ENCODE data around the gene LRRC38. TPM values are rescaled to one million over a fixed set of nuclear protein-coding genes. Genes with fewer than 3 reads are reported as not detected.
"Not testable (repeated sequence)": the region's sequence is repeated elsewhere in the genome, so short reads cannot be mapped to it uniquely, and the experiment has no call there.

LRRC38 gene, protein sequence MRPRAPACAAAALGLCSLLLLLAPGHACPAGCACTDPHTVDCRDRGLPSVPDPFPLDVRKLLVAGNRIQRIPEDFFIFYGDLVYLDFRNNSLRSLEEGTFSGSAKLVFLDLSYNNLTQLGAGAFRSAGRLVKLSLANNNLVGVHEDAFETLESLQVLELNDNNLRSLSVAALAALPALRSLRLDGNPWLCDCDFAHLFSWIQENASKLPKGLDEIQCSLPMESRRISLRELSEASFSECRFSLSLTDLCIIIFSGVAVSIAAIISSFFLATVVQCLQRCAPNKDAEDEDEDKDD
- not detected in 2 replicates for polyA plus RNA-seq (2014; cell fraction: cytosol; rRNA removed)
- not detected in 2 replicates for polyA plus RNA-seq (2014; cell fraction: nucleus; rRNA removed)

DNA sequence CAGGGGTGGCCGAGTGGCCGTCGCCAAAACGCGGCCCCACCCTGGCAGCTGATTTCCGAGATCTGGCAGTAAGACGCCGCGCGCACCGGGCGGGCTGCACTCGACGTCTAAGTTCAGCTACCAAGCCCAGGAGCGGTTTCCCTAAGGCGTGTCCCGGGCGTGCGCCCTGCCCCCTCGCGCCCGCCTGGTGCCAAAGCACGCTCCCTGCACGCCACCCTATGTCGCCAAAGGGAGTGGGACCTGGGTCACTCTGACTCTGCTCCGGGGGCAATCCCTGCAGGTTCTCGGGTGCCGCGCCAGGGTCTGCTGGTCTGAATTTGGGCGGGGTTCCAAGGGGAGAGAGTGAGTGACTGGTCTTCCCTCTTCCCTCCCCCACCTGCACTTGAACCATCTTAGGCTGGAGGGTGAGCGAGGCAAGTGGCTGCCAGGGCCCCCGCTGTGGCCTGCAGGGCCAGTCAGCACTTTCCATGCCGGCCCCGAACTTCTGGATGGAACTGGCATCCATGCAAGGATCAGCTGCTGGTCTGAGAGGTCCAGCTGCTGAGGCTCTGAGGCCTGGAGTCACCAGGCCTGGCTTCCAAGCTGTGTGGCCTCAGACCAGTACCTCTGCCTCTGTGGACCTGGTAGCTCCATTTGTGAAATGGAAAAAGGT, at the start of gene LRRC38:
TSS of gene LRRC38 (minus strand) at position 109 of the 652 bp plus-strand sequence. CDS start 410 bp downstream, outside the sequence.
- DNase-seq (ENCODE audit: low spot score) = no peak

DNA sequence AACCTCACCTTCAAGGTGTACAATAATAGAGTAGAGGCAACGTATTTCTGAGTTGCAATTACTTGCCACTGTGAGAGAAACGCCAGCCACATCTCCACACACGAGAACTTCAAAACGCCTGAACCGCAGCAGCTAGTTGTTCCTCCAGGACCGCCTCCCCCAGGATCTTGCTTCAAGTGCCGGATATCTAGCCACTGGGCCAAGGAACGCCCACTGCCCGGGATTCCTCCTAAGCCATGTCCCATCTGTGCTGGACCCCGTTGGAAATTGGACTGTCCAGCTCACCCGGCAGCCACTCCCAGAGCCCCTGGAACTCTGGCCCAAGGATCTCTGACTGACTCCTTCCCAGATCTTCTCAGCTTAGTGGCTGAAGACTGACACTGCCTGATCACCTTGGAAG, 49.2 kb upstream of the LRRC38 start:
- DNase-seq (ENCODE audit: low spot score) = not testable (repeated sequence)

DNA sequence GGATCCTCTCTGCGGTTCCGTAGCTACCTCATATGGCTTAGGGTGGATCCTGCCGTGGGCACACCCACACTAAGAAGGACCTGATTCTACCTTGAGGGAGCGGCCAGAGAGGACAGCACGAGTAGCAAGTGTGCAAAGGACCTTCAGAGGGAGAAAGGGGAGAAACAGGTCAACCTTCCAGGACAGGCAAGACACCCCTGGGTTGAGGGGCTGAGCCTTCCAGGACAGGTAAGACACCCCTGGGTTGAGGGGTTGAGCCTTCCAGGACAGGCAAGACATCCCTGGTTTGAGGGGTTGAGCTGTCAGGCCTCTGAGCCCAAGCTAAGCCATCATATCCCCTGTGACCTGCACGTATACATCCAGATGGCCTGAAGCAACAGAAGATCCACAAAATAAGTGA, 46.7 kb upstream of the LRRC38 start:
- no peak for DNase-seq (ENCODE audit: low spot score)

DNA sequence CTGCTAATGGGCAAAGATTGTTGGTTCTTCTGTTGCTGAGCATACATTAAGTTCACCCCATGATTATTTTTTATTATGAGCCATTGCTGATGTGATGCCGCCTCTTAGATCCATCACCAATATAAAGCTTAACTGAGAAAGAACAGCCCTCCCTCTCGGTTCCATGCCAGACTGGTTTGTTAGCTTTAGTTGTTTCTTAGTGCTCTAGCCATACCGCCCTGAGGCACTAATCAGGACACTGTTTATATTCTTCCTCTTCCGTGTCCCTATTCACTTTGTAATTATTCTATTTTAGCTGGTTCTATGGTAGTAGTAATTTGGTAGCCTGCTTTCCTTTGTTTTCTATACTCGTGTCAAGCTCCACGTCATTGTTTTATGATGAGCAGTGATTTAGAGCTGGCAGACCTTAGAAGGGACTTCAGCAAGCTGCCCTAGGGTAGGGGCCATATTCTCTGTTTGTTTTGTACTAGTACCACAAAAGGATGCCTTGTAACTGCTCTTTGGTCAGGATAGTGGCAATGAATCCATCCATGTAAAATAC, 42.5 kb upstream of the LRRC38 start:
- no peak for DNase-seq (ENCODE audit: low spot score)

DNA sequence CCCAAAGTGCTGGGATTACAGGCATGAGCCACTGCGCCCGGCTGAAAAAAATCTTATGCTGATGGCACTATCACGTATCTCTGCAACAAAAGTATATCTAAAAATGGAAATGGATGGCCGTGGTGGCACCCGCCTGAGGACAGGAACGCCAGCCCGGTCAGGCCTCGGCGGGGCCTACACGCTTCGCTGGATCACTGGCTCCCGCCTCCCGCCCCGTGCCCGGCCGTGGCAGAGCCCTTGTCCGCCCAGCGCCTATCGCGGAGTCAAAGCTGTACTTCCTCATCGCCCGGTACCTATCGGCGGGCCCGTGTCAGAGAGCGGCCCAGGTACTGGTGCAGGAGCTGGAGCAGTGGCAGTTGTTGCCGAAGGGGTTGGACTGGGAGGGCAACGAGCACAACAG, 41.0 kb upstream of the LRRC38 start:
- DNase-seq (ENCODE audit: low spot score) = no peak

DNA sequence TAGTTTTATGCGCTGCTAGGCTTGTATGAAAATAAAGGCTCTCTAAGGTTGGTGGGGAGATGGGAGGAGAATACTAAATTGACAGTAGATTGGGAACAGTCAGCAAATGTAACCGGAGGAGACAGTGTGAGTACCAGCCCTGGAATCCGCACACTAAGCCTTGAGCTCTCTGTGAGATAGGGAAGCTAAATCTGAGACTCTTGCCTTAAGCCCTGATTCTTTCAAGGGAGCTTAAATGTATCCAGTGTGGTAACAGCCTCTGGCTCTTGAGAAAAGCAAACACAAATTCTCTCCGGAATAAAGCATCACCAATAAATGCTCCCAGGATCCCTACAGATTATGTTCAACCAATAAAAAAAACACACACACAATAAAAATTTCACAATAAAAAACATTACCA, 36.9 kb upstream of the LRRC38 start:
- no peak for DNase-seq (ENCODE audit: low spot score)

DNA sequence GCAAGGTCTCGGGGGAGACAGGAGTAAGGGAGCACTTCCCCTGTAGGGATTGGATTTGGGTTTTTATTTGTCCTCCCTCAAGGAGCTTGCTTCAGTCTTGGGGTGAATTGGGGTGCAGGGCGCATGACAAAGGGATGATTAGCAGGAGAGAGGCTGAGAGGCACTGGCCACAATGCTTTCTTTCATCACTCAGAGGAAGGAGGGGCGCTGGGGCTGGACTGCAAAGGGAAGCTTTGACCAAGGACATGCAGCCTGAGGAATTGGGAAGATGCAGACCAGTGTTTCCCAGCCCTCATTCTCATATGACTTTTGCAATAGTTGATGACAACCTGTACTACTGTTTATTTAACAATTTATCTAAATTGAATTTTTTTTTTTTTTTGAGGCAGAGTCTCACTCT, 35.7 kb upstream of the LRRC38 start:
- no peak for DNase-seq (ENCODE audit: low spot score)

DNA sequence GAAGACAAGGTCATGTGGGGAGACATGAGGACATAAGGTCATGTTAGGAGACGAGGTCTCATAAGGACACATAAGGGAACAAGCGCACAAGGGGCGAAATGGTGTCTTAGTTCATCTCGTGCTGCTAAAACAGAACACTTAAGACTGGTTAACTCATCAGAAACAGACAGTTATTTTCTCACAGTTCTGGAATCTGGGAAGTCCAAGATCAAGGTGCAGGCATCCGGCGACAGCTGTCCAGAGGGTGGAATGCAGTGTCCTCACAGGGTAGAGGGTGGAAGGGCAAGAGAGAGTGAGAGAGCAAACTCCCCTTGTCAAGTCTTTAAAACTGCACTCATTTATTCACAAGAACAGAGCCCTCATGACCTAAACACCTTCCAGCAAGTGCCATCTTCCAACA, 35.2 kb upstream of the LRRC38 start:
- DNase-seq (ENCODE audit: low spot score) = no peak

DNA sequence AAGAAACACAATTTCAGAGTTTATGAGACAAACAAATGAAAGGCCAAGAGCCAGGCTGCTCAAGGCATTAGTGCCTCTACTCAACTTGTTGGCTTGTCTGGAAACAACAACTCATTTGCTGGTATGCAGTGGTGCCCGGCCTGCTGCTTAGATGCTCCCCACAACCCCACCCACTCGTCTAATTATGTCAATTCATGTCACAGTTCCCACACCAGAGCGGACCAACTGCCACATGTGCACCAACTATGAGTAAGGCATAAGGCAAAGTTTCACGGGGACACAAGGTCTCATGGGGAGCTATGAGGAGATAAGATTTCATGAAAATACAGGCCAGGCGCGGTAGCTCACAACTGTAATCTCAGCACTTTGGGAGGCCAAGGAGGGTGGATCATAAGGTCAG, 34.5 kb upstream of the LRRC38 start:
- no peak for DNase-seq (ENCODE audit: low spot score)

DNA sequence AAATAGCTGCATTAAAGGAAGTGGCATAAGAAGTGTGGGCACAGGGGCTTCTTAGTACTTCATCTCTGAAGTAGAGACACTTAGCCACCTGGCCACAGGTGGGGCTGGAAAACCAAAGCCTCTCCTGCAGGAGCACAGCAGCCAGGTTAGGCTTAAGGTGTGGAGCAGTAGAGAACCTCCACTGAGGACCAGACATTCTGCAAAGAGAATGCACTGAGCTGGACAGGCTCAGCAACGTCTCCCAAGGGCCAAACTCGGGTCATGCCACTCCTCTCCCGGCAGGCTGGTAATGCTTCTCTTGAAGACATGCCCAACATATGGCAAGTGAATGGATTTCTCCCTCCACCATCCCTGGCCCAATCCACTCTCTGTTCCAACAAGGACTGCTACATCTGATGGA, 33.0 kb upstream of the LRRC38 start:
- no peak for DNase-seq (ENCODE audit: low spot score)

DNA sequence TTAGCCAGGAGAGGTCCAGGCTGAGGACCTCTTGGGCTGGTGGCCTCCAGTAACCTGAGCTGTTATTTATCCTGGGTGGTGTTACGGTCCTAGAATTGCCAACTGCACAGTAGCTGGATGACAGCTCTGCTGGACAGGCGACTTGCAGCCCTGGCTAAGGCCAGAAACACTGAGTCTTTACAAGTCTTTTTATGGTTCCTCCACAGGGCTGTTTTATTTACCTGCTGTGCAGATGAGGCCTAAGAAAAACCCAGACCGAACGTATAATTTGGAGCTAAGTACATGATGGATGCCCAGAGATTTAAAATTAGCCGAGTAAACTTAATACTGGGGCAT, 30.4 kb upstream of the LRRC38 start:
- no peak for DNase-seq (ENCODE audit: low spot score)

DNA sequence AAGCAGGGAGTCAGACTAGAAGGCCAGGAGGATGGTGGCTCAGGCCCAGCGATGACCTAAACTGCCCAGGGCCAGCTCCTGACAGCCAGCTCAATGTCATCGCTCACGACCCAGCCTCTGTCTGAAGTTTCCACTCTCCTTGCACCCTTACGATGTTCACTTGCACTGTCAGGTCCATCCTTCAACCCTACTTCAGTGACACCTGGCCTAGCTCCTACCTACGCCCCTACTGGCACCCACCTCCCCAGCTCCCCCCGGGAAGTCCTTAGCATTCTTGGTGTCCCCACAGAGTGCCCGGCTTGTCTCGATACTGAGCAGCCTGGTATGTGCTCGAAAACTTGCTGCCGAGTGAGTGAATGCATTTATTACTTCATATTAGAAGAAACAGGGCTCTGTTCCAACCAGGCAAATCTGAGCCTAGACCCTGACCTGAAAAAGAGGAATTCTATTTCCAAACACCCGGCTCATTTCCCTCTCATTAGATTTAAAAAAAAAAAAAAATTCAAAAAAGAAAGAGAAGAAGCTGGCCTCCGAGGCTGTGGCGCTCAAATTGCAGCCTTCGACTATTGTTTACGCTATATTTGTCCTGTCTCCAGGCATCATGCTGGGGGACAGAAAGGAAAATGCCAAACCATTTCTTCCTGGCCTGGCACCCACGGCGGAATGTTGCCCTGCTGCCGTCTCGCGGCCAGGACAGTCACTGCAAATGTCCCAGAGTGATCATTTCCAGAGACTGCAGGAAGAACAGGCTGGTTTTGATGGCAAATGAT, 29.8 kb upstream of the LRRC38 start:
- DNase-seq (ENCODE audit: low spot score) = no peak

DNA sequence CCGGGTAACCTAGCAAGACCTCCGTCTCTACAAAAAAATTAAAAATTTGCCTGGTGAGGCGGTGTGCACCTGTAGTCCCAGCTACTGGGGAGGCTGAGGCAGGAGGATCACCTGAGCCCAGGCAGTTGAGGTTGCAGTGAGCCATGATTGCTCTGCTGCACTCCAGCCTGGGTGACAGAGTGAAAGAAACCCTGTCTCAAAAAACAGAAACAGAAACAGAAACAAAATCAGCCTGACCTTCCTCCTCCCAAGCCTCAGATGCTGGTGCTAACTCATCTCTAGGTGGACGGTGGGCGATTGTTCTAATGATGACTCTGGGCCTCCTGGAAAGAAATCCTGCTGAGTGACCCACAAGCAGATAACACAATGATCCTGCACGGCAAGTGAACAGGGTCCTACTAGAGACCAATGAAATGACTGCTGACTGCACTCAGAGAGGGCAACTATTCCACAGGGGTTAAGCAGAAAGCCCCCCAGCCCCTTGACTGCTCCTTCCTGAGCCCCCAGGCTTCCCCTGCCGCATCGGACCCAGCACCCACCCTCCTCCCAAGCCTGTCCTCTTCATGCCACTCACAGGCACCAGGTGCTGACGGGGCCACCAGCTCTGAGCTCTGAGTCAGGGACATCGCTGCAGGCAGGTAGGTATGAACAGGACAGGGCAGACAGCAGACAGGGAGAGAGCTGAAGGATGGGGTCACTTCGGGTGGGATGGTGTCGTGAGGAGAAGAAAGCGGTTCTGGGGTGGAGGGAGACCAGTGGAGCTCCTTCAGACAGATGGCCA, 27.8 kb upstream of the LRRC38 start:
- DNase-seq (ENCODE audit: low spot score) = no peak

DNA sequence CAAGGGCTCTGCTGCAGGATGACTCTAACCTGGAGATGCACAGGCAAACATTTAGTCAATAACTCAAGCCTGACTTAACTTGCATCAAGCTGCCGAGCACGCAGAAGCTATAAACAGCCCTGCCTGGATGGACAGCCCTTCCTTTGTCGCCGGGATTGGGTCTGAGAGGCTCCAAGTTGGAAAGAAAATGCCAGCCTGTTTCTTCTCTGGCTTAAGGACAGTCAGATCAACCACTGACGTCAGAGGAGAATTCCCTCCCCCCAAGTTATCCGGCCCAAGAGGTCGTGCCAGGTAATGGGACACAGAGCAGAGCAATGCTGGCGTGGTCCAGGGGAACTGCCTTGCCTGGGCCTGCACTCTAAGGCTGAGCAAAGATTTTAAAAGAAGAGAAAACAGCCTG, 27.1 kb upstream of the LRRC38 start:
- no peak for DNase-seq (ENCODE audit: low spot score)

DNA sequence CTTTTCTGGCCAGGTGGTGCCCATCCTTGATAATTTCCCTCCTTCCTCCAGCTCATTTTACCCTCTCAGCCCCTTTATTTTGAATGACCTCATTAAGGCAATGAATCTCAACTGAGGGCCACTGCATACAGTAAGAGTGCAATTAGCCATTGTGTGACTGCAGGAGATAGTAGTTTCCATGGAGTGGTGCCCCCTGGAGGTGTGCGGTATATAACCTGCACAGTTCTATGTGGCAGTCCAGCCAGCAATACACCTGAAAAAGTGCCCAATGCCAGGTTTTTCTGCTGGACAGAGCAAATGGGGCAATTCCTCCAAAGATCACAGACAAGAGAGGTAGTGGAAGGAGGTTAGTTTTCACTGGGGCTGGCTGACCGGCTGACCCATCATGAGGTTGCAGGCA, 25.9 kb upstream of the LRRC38 start:
- DNase-seq (ENCODE audit: low spot score) = no peak

DNA sequence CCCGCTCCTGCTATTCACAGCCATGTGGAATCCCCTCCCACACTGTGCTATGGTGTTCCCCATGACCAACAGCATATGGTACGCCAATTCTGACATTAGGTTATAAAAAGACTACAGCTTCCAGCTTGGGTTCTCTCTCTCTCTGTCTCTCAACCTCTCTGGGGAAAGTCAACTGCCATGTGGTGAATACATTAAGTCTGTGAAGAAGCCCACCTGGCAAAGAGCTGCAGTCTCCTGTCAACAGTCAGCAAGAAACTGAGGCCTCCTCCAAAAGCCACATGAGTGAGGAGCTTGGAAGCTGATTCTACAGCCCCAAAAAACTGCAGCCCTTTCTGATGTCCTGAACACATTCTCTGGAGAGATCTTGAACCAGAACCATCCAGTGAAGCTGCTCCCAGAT, 25.0 kb upstream of the LRRC38 start:
- no peak for DNase-seq (ENCODE audit: low spot score)

DNA sequence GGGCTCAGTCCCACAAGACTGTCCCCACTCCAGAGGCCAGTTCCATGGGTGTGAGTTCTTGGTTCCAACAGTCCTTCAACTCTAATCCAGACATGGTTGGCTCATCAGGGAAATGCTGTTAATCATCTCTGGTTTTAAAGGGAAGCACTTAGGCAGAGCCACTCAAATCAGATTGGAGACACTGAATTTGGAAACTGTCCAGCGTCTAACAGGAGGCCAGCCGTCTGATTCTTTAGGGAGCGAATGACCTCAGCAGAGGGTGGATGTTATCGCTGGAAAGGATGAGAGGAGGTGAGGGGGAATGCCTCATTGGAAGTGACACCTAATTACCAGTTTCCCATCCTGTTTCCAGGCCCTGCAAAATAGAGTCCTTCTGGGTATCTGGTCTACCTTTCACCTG, 22.8 kb upstream of the LRRC38 start:
- no peak for DNase-seq (ENCODE audit: low spot score)

DNA sequence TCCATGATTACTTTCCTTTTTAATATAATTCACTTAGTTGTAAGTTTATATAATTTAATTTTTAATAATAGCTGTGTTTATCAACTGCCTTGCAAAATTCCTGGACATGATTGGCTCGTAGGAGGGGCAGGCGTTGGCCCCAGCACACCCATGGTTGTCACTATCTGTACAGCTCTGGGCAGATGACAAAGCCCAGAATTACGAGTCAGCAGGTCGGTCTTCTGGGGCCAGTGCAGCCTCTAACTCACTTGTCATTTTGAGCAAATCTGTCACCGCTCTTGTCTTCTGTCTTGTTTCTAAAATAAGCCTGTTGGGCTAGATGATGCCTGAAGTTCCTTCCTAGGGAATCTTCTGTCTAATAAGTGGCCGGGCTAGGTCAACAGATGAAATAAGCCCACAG, 21.4 kb upstream of the LRRC38 start:
- DNase-seq (ENCODE audit: low spot score) = no peak

DNA sequence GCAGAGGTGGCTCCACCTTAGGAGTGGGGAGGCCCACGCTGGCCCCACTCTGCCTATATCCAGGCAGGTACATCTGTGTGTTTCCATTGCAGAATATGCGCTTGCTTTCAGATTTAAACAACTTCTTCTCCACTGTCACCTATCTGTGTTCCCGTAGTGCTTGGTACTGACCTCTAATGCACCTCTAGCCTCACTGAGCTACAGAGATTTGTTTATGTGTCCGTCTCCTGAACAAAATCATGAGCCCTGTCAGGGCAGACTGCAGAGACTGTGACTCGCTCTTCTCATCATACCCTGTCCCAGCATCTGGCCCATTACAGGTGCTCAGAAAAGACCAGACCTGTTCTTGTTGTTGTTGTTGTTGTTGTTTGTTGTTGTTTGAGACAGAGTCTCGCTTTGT, 14.5 kb upstream of the LRRC38 start:
- DNase-seq (ENCODE audit: low spot score) = no peak

DNA sequence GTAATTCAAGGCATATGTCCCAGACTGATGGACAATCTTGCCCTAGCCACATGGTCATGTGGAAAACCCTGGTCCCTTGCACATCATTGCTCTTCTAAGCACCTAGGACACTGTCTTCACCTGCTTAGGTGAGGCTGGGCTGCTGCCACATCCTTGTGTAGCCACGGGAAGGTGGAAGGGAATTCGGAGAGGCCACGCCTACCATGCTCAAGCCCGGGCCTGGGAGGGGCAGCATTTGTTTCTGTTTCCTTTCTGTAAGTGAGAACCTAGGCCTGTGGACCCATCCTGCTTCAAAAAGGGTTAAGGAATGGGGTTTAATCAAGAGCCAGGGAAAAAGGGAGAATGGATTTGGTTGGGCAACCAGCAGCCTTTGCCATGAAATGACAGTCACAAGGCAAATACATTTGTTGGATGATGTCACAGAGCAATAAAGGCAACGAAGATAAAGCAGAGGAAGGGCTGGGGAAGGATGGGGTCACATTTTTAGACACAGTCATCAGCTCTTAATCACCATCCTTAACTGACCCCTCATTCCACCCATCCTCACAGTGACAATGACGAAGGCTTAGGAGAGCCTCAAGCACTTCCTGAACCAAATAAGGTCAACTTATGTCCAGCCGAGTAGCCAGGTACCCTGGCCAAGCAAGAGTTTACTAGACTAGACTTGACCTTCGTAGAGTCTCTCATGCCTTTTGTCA, 10.1 kb upstream of the LRRC38 start:
- no peak for DNase-seq (ENCODE audit: low spot score)

DNA sequence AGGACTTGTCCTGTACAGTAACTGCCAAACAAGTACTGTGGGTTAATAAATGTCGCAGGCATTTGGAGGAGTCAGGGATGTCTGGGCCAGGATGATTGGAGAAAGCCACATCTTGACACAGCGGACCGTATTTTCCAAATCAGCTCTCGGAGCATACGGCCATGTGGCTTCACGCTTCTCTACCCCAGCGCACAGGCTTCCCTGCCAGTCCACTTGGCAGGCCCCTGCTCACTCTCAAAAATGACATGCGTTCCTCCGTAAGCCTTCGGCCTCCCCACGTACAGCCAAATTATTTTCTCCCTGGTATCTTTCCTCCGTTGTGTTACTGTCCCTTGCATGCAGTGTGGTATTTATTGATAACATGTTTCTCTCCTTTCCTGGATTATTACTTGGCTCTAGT, 7.2 kb upstream of the LRRC38 start:
- DNase-seq (ENCODE audit: low spot score) = no peak
